ENCODE data around the gene PRAF2.

PRAF2 gene

GRCh38 chrX:49077941-49078340 lies 4.1 kb upstream of the PRAF2 start:
- DNase-seq (ENCODE audit: insufficient read length, low spot score) (no peak), FAIRE-seq (no peak)

- DNase-seq (ENCODE audit: insufficient read length, low spot score) (no peak), FAIRE-seq (no peak)
Observed at GRCh38 chrX:49075347-49075746, 1.5 kb upstream of the PRAF2 start.

GRCh38 chrX:49072712-49073095 lies 1.1 kb downstream of the PRAF2 start:
- FAIRE-seq: no peak
- no peak for DNase-seq (ENCODE audit: insufficient read length, low spot score)

GRCh38 chrX:49071877-49072711 lies 1.7 kb downstream of the PRAF2 start:
- no peak for DNase-seq (ENCODE audit: insufficient read length, low spot score)
- FAIRE-seq: no peak

GRCh38 chrX:49070988-49071387 lies 2.8 kb downstream of the PRAF2 start:
- FAIRE-seq (no peak), DNase-seq (ENCODE audit: insufficient read length, low spot score) (no peak)

GRCh38 chrX:49069038-49069437 lies 4.8 kb downstream of the PRAF2 start:
- FAIRE-seq (no peak), DNase-seq (ENCODE audit: insufficient read length, low spot score) (no peak)

- DNase-seq (ENCODE audit: insufficient read length, low spot score): no peak
- no peak for FAIRE-seq
Observed at GRCh38 chrX:49067285-49068120, 6.3 kb downstream of the PRAF2 start.

- DNase-seq (ENCODE audit: insufficient read length, low spot score) (no peak), FAIRE-seq (no peak)
Observed at GRCh38 chrX:49066690-49067089, 7.1 kb downstream of the PRAF2 start.

- DNase-seq (ENCODE audit: insufficient read length, low spot score) (no peak), FAIRE-seq (no peak)
Observed at GRCh38 chrX:49066278-49066677, 7.5 kb downstream of the PRAF2 start.

GRCh38 chrX:49064735-49065134 lies 9.1 kb downstream of the PRAF2 start:
- no peak for FAIRE-seq
- DNase-seq (ENCODE audit: insufficient read length, low spot score): no peak

- FAIRE-seq: no peak
- no peak for DNase-seq (ENCODE audit: insufficient read length, low spot score)
Observed at GRCh38 chrX:49064303-49064702, 9.5 kb downstream of the PRAF2 start.

GRCh38 chrX:49063715-49064114 lies 10.1 kb downstream of the PRAF2 start:
- DNase-seq (ENCODE audit: insufficient read length, low spot score) (no peak), FAIRE-seq (no peak)

GRCh38 chrX:49061916-49062315 lies 11.9 kb downstream of the PRAF2 start:
- no peak for FAIRE-seq
- no peak for DNase-seq (ENCODE audit: insufficient read length, low spot score)

GRCh38 chrX:49061490-49061889 lies 12.3 kb downstream of the PRAF2 start:
- no peak for DNase-seq (ENCODE audit: insufficient read length, low spot score)
- no peak for FAIRE-seq

- no peak for DNase-seq (ENCODE audit: insufficient read length, low spot score)
- no peak for FAIRE-seq
Observed at GRCh38 chrX:49060914-49061313, 12.9 kb downstream of the PRAF2 start.

GRCh38 chrX:49059681-49060085 lies 14.1 kb downstream of the PRAF2 start:
- DNase-seq (ENCODE audit: insufficient read length, low spot score) (no peak), FAIRE-seq (no peak)

- FAIRE-seq (no peak), DNase-seq (ENCODE audit: insufficient read length, low spot score) (no peak)
Observed at GRCh38 chrX:49059201-49059600, 14.6 kb downstream of the PRAF2 start.

- DNase-seq (ENCODE audit: insufficient read length, low spot score): no peak
- no peak for FAIRE-seq
Observed at GRCh38 chrX:49058794-49059193, 15.0 kb downstream of the PRAF2 start, which contains the start of gene CCDC120. TSS of gene CCDC120 (plus strand) at chrX:49058999. CDS start at chrX:49062042, 3,043 bp downstream.

GRCh38 chrX:49054073-49054762 lies 19.6 kb downstream of the PRAF2 start:
- DNase-seq (ENCODE audit: insufficient read length, low spot score) (no peak), FAIRE-seq (peak; percentile 99)

- FAIRE-seq: peak; percentile 79
- peak; percentile 45 for DNase-seq (ENCODE audit: insufficient read length, low spot score)
Observed at GRCh38 chrX:49053223-49054072, 20.4 kb downstream of the PRAF2 start.

- no peak for FAIRE-seq
Observed at GRCh38 chrX:49043987-49044281, 29.9 kb downstream of the PRAF2 start.

More at GRCh38 chrX:49043987-49044281, 29.9 kb downstream of the PRAF2 start:
- no peak for DNase-seq (ENCODE audit: insufficient read length, low spot score)
